Measurements from ENCODE around the gene HTT.
"Not testable (repeated sequence)": the region's sequence is repeated elsewhere in the genome, so short reads cannot be mapped to it uniquely, and the experiment has no call there.

Gene HTT

DNA sequence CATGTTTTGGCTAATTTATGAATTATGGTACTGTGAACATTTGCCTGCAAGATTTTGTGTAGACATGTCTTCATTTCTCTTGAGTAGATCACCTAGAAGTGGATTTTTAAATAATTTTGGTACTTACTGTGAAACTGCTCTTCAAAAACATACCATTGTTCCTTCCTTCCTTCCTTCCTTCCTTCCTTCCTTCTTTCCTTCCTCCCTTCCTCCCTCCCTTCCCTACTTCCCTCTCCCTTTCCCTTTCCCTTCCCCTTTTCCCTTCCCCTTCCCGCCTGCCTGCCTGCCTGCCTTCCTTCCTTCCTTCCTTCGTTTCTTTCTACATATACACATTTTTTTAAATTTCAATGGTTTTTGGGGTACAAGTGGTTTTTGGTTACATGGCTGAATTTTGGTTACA, 63.4 kb downstream of the HTT start:
- H3K4me3 ChIP-seq (ENCODE audit: low read depth, low read length): no peak overlapping the region
- DNase-seq (ENCODE audit: low read depth): no peak

- DNase-seq (ENCODE audit: low read depth): no peak
- H3K4me3 ChIP-seq (ENCODE audit: low read depth, low read length): no peak overlapping the region
Measured at GRCh38 chr4:3145234-3145924, 70.9 kb downstream of the HTT start.

DNA sequence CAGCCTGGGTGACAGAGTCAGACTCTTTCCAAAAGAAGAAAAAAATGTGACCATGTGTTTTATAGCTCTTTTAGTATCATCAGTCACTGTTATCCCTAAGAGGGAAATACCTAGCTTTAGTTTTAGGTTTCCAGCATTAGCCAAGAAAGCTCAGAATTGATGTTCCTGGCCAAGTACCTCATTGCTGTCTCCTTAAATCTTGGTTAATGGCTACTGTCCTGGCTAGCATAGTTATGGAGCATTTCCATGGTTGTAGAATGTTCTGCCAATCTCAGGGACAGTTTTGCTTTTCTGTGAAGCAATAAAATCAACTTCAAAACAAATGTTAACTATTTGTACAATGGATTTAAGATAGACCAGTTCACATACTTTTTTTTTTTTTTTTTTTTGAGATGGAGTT, 74.4 kb downstream of the HTT start:
- no peak for DNase-seq (ENCODE audit: low read depth)
- no peak overlapping the region for H3K4me3 ChIP-seq (ENCODE audit: low read depth, low read length)

- not testable (repeated sequence) for DNase-seq (ENCODE audit: low read depth); H3K4me3 ChIP-seq (ENCODE audit: low read depth, low read length)
Measured at GRCh38 chr4:3151238-3151637, 76.8 kb downstream of the HTT start.

GRCh38 chr4:3157366-3157765, 82.9 kb downstream of the HTT start:
- DNase-seq (ENCODE audit: low read depth): no peak
- no peak overlapping the region for H3K4me3 ChIP-seq (ENCODE audit: low read depth, low read length)

DNA sequence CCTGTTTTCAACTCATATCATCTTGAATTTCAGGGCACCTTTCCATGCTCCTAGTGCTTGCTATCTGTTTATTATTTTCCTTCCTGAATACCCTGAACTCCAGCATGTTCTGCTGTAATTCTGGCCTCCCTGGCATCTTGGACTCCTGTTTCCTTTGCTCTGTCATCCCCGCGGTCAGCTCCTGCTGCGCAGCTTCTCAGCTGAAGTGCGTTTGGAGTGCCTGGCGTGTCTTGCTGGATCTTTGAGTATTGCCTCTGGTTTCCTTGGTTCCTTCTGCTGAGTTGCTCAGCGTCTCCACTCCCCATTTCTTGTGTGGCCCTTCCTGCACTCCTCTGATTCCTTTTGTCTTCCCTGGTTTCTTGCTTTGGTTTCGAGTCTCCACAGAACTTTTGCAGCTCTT, 84.4 kb downstream of the HTT start:
- no peak for DNase-seq (ENCODE audit: low read depth)

GRCh38 chr4:3160438-3160837, 86.0 kb downstream of the HTT start:
- DNase-seq (ENCODE audit: low read depth): no peak
- no peak overlapping the region for H3K4me3 ChIP-seq (ENCODE audit: low read depth, low read length)

More for the DNA sequence above, 84.4 kb downstream of the HTT start:
- H3K4me3 ChIP-seq (ENCODE audit: low read depth, low read length): no peak overlapping the region

DNA sequence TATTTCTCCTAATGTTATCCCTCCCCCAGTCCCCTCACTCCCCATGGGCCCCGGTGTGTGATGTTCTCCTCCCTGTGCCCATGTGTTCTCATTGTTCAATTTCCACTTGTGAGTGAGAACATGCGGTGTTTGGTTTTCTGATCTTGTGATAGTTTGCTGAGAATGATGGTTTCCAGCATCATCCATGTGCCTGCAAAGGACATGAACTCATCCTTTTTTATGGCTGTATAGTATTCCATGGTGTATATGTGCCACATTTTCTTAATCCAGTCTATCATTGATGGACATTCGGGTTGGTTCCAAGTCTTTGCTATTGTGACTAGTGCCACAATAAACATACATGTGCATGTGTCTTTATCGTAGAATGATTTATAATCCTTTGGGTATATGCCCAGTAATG, 86.6 kb downstream of the HTT start:
- not testable (repeated sequence) for DNase-seq (ENCODE audit: low read depth); H3K4me3 ChIP-seq (ENCODE audit: low read depth, low read length)

- DNase-seq (ENCODE audit: low read depth); H3K4me3 ChIP-seq (ENCODE audit: low read depth, low read length): not testable (repeated sequence)
Measured at GRCh38 chr4:3166434-3166833, 92.0 kb downstream of the HTT start.

GRCh38 chr4:3168029-3168428, 93.5 kb downstream of the HTT start:
- DNase-seq (ENCODE audit: low read depth): no peak
- no peak overlapping the region for H3K4me3 ChIP-seq (ENCODE audit: low read depth, low read length)

GRCh38 chr4:3174371-3175338, 100.2 kb downstream of the HTT start:
- no peak overlapping the region for H3K4me3 ChIP-seq (ENCODE audit: low read depth, low read length)
- no peak for DNase-seq (ENCODE audit: low read depth)

DNA sequence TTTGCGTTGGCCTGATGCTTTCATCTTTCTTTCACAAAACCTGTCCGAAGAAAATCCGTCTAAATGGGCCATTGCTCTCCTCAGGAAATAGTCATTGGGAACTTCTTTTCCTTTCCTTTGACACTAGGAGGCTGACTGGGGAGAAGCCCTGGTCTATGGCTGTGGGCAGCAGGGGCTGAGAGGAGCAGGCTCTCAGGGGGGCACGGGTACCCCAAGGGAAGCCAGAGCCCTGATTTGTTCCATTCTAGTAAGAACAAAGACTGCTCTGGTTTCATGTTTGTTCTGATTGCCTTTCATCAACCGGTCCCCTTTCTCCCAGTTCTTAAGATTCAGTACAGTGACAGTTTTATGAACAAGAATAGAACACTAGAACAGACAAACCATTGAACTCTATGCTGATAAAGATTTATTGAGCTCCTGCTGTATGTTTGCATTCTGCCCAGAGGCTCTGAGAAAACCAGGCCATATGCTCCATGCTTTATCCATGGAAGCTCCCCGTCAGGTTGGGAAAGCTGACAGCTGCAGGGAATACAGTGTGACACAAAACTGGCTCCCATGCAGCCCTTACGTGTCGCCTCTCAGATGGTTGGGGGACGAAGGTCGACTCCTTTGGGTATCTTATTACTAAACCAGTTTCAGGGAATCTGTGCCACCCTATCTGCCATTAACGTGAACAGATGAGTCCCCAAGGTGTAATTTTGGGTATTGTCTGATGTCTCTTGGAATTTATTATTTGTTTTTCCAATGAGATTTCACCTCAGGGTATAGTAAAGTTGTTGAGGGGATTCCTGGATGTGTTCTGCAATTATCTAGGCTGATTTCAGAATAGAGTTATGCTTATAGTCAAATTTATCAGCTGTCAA, 102.1 kb downstream of the HTT start:
- no peak overlapping the region for H3K4me3 ChIP-seq (ENCODE audit: low read depth, low read length)
- DNase-seq (ENCODE audit: low read depth): no peak

DNA sequence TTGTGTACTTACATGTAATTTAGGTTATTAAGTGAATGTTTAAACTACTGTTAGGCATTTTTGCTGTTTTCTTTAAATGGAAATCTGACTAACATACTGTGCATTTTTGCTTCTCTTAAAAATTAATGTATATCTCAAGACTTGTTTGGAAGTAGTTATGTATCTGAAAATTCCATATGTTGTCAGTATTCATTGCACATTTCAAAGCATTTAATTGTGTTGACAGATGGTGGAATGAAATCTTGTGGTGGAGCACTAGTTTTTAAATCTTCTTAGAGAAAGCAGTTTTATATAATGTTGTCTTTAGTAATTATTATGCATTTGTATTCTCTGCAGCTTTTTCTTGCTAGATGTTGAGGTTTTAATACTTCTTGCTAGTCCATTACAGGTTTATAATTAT, 102.9 kb downstream of the HTT start:
- H3K4me3 ChIP-seq (ENCODE audit: low read depth, low read length): no peak overlapping the region
- DNase-seq (ENCODE audit: low read depth): no peak

DNA sequence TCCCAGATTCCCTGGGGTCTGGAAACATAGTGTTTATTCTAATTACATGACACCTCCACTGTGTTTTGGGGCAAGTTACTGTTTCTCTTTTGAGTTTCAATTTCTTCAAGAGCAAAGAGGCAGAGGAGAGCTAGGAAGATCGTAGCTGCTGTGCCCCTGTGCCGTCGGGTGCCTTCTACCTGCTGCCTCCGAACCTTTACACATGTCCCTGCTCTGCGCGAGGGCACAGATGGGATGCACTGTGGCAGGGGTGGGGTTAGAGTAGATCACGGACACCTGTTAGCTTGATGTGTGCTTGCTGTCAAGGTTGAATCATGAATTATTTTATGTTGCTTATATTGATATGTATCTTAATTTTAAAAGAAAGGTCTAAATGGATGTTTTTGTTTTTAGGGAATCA, 103.4 kb downstream of the HTT start:
- no peak overlapping the region for H3K4me3 ChIP-seq (ENCODE audit: low read depth, low read length)
- no peak for DNase-seq (ENCODE audit: low read depth)

DNA sequence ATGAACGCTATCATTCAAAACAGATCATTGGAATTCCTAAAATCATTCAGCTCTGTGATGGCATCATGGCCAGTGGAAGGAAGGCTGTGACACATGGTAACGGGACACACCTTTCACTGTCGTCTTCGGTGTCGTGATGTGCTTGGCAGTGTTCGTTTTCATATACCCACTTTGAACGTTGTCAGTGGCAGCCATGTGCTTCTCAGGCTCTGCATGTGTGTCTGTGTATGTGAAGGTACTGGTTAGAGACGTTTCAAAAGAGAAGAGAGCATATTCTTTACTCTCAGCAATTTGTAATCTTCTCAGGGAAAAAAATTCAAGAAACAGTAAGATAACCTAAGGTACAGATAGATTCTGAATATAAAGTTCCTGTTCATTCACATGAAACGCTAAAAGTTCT, 103.9 kb downstream of the HTT start:
- no peak overlapping the region for H3K4me3 ChIP-seq (ENCODE audit: low read depth, low read length)
- DNase-seq (ENCODE audit: low read depth): no peak

DNA sequence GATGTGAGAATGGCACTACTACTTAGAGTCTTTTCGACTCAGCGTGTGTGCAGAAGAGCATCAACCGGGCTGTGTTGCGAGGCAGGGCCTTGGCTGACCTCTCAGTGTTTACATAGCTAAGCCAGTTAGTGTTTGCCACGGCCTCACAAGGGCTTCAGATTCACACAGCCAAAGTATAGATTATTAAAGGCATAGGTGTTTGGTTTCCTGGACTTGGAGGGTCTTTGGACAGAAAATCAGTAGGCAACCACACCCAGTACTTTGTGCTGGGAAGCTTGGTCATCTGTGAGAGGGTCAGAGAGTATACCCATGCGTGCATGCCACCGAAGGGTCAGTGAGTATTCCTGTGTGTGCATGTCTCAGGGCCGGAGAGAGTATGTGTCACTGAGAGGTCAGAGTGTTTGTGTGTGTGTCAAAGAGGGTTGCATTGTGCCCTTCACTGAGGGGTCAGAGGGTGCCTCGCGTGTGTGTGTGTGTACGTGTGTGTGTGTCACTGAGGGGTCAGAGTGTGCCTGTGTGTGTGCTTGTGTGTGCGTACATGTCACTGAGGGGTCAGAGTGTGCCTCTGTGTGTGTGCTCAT, 104.7 kb downstream of the HTT start:
- no peak for DNase-seq (ENCODE audit: low read depth)
- H3K4me3 ChIP-seq (ENCODE audit: low read depth, low read length): no peak overlapping the region

DNA sequence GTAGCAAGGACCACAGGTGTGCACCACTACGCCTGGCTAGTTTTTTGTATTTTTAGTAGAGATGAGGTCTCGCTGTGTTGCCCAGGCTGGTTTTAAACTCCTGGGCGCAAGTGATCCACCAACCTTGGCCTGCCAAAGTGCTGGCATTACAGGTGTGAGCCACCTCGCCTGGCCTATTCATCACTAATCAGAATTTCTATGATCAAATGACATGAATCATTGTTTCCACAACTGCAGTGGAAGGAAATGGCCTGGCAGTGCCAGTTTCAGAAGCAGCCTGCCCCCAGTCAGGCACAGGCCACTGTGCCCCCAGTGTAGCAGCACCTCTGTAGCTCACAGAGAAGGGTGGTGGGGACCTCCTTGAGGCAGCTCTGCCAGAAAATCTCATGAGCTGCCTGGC, 108.5 kb downstream of the HTT start:
- H3K4me3 ChIP-seq (ENCODE audit: low read depth, low read length): no peak overlapping the region
- DNase-seq (ENCODE audit: low read depth): no peak

DNA sequence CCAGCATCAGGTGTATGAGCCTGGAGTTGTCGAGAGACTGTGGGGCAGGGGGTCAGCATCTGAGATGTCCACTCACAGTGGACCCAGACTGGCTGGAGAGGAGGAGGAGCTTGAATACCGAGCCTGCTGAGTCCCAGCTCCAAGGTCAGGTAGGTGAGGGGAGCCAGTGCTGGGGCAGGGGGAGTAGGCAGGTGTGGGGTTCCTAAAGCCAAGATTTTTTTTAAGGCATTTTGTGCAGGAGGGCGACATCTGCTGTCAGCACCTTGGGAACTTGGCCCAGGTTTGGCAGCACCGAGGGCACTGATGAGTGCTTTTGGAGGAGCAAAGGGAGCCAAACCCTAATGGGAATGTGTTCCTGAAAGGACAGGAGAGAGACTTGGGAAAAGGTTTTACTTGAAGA, 110.2 kb downstream of the HTT start:
- no peak overlapping the region for H3K4me3 ChIP-seq (ENCODE audit: low read depth, low read length)
- DNase-seq (ENCODE audit: low read depth): no peak

DNA sequence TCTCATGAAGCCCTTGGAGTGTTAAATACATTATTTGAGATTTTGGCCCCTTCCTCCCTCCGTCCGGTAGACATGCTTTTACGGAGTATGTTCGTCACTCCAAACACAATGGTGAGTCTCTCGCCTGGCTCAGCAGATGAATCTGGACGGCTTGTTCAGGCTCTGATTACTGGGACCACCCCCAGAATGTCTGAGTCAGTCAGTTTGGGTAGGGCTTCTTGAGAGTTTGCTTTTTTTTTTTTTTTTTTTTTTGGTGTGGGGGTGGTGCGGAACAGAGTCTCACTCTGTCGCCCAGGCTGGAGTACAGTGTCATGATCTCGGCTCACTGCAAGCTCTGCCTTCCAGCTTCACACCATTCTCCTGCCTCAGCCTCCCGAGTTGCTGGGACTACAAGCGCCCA, 112.1 kb downstream of the HTT start:
- H3K4me3 ChIP-seq (ENCODE audit: low read depth, low read length): no peak overlapping the region

GRCh38 chr4:3188118-3188517, 113.6 kb downstream of the HTT start:
- no peak overlapping the region for H3K4me3 ChIP-seq (ENCODE audit: low read depth, low read length)
- no peak for DNase-seq (ENCODE audit: low read depth)

More for the DNA sequence above, 112.1 kb downstream of the HTT start:
- no peak for DNase-seq (ENCODE audit: low read depth)
